ENCODE results near the gene NAA25. TPM values are rescaled to one million over a fixed set of nuclear protein-coding genes. Genes with fewer than 3 reads are reported as not detected.

Gene NAA25
- total RNA-seq, 3 donors from 2014 or later = 16.8 to 29.2 (median 17.9) TPM

DNA sequence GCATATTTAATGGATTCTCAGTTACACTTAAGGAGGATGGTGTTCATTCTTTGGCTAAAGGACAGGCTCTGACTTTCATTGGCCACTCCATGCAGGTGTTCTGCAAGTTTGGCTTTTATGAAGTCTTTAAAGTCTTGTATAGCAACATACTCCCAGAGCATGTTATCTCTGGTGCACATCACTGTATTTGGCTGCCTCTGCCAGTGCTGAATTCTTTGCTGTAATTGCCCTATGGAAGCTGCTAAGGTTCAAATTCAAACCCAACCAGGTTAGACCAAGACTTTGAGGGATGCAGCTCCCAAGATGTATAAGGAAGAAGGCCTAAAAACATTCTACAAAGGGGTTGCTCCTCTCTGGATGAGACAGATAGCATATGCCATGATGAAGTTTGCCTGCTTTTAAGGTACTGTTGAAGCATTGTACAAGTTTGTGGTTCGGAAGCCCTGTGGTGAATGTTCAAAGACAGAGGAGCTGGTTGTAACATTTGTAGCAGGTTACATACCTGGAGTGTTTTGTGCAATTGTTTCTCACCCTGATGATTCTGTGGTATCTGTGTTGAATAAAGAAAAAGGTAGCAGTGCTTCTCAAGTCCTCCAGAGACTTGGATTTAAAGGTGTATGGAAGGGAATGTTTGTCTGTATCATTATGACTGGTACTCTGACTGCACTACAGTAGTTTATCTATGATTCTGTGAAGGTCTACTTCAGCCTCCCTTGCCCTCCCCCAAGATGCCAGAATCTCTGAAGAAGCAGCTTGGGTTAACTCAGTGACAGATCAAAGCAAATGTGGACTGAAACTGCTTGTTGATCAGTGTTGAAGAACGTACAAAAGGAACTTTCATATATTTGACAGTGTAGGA is 115.1 kb downstream of the NAA25 start:
- intact Hi-C loops (cut with DNase I, micrococcal nuclease) = no loop called here
- Histone ChIP-seq H3K4me3 (no peak overlapping the region), H3K4me1 (ENCODE audit: low read depth) (peaks cover 5% of the 10 kb centered on the region), H3K36me3 (ENCODE audit: low read depth) (no peaks in the 10 kb centered on the region), H3K9me3 (no peaks in the 10 kb centered on the region)
- DNase-seq (no peak), ATAC-seq (peak; percentile 67)
- TF ChIP-seq, protein P1, sequence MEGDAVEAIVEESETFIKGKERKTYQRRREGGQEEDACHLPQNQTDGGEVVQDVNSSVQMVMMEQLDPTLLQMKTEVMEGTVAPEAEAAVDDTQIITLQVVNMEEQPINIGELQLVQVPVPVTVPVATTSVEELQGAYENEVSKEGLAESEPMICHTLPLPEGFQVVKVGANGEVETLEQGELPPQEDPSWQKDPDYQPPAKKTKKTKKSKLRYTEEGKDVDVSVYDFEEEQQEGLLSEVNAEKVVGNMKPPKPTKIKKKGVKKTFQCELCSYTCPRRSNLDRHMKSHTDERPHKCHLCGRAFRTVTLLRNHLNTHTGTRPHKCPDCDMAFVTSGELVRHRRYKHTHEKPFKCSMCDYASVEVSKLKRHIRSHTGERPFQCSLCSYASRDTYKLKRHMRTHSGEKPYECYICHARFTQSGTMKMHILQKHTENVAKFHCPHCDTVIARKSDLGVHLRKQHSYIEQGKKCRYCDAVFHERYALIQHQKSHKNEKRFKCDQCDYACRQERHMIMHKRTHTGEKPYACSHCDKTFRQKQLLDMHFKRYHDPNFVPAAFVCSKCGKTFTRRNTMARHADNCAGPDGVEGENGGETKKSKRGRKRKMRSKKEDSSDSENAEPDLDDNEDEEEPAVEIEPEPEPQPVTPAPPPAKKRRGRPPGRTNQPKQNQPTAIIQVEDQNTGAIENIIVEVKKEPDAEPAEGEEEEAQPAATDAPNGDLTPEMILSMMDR (IDR thresholded peaks at IDR 0.05) = no peak

DNA sequence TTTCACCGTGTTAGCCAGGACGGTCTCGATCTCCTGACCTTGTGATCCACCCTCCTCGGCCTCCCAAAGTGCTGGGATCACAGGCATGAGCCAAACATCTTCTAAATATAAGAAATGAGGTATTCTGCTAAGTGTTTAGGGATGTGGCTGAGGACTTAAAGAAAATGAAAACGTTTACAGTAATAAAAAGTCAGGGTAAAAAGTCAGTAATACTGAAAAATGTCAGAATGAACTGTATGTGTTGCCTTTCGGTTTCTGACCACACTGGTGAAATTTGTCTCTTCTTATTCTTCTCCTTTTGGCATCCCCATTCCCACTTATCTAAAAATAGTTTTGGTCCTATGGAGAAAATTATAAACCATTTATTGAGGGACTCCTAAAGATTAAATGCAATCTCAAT is 116.1 kb downstream of the NAA25 start:
- intact Hi-C loops (cut with DNase I, micrococcal nuclease) = no loop called here

DNA sequence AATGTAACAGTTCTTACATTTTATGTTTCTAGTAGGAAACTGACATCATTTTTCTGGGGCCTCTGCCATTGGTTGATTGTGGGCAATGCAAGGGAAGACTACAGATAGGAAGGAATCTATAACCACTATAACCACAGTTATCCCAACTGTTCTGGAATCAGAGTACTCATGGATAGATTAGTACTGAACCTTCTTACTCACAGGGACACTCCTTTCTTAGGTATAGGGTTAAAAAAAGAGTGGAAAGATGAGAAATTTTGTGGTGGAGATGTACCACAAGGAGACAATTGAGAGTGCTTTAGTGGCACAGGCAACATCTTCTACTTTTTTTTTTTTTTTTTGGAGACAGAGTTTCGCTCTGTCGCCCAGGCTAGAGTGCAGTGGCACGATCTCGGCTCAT is 116.6 kb downstream of the NAA25 start:
- peaks cover 5% of the 10 kb centered on the region for H3K4me1 ChIP-seq (ENCODE audit: low read depth)
- intact Hi-C loops (cut with DNase I, micrococcal nuclease) = no loop called here
- H3K9me3 ChIP-seq = no peaks in the 10 kb centered on the region

More for the DNA sequence above, 116.1 kb downstream of the NAA25 start:
- H3K4me1 ChIP-seq (ENCODE audit: low read depth) = peaks cover 5% of the 10 kb centered on the region
- no peaks in the 10 kb centered on the region for H3K36me3 ChIP-seq (ENCODE audit: low read depth)
- TF ChIP-seq, protein P1 (IDR thresholded peaks at IDR 0.05) = no peak
- no peak overlapping the region for H3K4me3 ChIP-seq
- ATAC-seq (no peak), DNase-seq (no peak)
- H3K9me3 ChIP-seq = no peaks in the 10 kb centered on the region

DNA sequence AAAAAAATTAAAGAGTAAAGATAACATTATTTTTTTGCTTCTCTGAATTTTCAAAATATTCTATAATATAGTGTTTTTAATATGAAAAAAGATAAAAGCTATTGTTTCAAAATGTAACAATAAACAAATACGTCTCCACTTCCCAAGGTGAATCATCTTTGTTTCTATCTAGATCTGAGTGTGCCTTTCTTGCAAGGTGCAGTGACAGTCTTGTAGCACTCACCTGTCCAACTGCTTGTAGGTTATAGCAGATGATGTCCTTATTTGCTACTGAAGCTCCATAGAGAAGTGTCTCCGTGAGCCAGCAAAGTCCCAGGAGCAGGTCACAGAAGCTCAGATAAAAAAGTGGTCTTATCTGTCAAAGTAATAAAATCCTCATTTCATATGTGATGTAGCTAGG is 117.0 kb downstream of the NAA25 start:
- TF ChIP-seq, protein P1 (IDR thresholded peaks at IDR 0.05) = no peak
- H3K4me1 ChIP-seq (ENCODE audit: low read depth) = peaks cover 5% of the 10 kb centered on the region
- no peak overlapping the region for H3K4me3 ChIP-seq
- DNase-seq (no peak), ATAC-seq (no peak)
- no peaks in the 10 kb centered on the region for H3K36me3 ChIP-seq (ENCODE audit: low read depth)
- intact Hi-C loops (cut with DNase I, micrococcal nuclease) = no loop called here
- no peaks in the 10 kb centered on the region for H3K9me3 ChIP-seq

More for the DNA sequence above, 116.6 kb downstream of the NAA25 start:
- TF ChIP-seq, protein P1 (IDR thresholded peaks at IDR 0.05) = no peak
- no peaks in the 10 kb centered on the region for H3K36me3 ChIP-seq (ENCODE audit: low read depth)
- DNase-seq (no peak), ATAC-seq (no peak)
- H3K4me3 ChIP-seq = no peak overlapping the region

DNA sequence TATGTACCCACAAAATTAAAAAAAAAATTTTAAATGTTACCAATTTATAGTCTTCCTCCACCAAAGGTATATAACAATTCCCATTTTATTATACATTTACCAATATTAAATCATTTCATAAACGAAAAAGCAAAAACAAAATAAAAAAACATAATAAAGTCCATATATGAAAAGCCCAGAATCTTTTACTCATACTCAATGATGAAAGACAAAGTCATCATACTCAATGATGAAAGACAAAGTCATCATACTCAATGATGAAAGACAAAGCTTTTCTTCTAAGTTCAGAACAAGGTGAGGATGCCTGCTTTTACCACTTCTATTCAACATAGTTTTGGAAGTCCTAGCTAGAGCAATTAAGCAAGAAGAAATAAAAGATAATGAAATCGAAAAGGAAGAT is 123.8 kb downstream of the NAA25 start:
- TF ChIP-seq, protein P1 (IDR thresholded peaks at IDR 0.05) = no peak
- H3K36me3 ChIP-seq (ENCODE audit: low read depth) = no peaks in the 10 kb centered on the region
- no peak for ATAC-seq
- no peaks in the 10 kb centered on the region for H3K9me3 ChIP-seq
- no peak overlapping the region for H3K4me3 ChIP-seq
- no peak for DNase-seq
- intact Hi-C loops (cut with DNase I, micrococcal nuclease) = no loop called here
- no peaks in the 10 kb centered on the region for H3K4me1 ChIP-seq (ENCODE audit: low read depth)
